ENCODE measurements around the gene SLCO6A1.

The SLCO6A1 gene

GRCh38 chr5:102498271-102499034, at the start of gene SLCO6A1:
Gene SLCO6A1 (minus strand): TSS chr5:102499001. CDS start chr5:102498844, 157 bp downstream.
- Histone ChIP-seq H3K9ac (ENCODE audit: low read length) (no peak within 1 kb of the TSS), H3K27me3 (replicated peaks; ENCODE audit: insufficient read depth, low read length) (no peaks in the 10 kb centered on the region)

GRCh38 chr5:102547141-102548035, 48.6 kb upstream of the SLCO6A1 start:
- Histone ChIP-seq H3K4me3 (ENCODE audit: low read length) (no peak overlapping the region), H3K79me2 (ENCODE audit: low read length) (no peaks in the 10 kb centered on the region), H3K27ac (ENCODE audit: low read length) (no peak overlapping the region), H3K4me2 (ENCODE audit: low read depth, low read length) (no peak overlapping the region), H3K9ac (ENCODE audit: low read length) (no peak overlapping the region), H3K9me3 (replicated peaks; ENCODE audit: insufficient read depth, low read length) (no peaks in the 10 kb centered on the region), H3K36me3 (replicated peaks; ENCODE audit: insufficient read depth, low read length) (no peaks in the 10 kb centered on the region), H3K4me1 (ENCODE audit: low read length) (no peaks in the 10 kb centered on the region), H3F3A (ENCODE audit: insufficient read depth, low read length) (no peaks in the 10 kb centered on the region), H3K27me3 (replicated peaks; ENCODE audit: insufficient read depth, low read length) (no peaks in the 10 kb centered on the region), H3K9me2 (replicated peaks; ENCODE audit: insufficient read depth, low read length) (no peaks in the 10 kb centered on the region), H2AFZ (ENCODE audit: low read length) (no peak overlapping the region), H4K20me1 (ENCODE audit: insufficient read depth, low read length) (no peaks in the 10 kb centered on the region)
- TF ChIP-seq, protein P1, sequence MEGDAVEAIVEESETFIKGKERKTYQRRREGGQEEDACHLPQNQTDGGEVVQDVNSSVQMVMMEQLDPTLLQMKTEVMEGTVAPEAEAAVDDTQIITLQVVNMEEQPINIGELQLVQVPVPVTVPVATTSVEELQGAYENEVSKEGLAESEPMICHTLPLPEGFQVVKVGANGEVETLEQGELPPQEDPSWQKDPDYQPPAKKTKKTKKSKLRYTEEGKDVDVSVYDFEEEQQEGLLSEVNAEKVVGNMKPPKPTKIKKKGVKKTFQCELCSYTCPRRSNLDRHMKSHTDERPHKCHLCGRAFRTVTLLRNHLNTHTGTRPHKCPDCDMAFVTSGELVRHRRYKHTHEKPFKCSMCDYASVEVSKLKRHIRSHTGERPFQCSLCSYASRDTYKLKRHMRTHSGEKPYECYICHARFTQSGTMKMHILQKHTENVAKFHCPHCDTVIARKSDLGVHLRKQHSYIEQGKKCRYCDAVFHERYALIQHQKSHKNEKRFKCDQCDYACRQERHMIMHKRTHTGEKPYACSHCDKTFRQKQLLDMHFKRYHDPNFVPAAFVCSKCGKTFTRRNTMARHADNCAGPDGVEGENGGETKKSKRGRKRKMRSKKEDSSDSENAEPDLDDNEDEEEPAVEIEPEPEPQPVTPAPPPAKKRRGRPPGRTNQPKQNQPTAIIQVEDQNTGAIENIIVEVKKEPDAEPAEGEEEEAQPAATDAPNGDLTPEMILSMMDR (IDR thresholded peaks at IDR 0.05; ENCODE audit: low read length), result no peak
- TF ChIP-seq EZH2phosphoT487 (IDR thresholded peaks at IDR 0.05; ENCODE audit: low read length), result no peak
- no peak for TF ChIP-seq EZH2 (optimal IDR thresholded peaks at IDR 0.05; ENCODE audit: low read depth, low read length)
- no peak for DNase-seq

More at GRCh38 chr5:102498271-102499034, at the start of gene SLCO6A1:
- Histone ChIP-seq H3K4me3 (ENCODE audit: low read length) (no peak within 1 kb of the TSS), H3K79me2 (ENCODE audit: low read length) (no peaks in the 10 kb centered on the region), H3K9me2 (replicated peaks; ENCODE audit: insufficient read depth, low read length) (no peaks in the 10 kb centered on the region), H3K4me1 (ENCODE audit: low read length) (no peaks in the 10 kb centered on the region), H3K9me3 (replicated peaks; ENCODE audit: insufficient read depth, low read length) (no peaks in the 10 kb centered on the region), H4K20me1 (ENCODE audit: insufficient read depth, low read length) (no peaks in the 10 kb centered on the region), H3K4me2 (ENCODE audit: low read depth, low read length) (no peak within 1 kb of the TSS), H2AFZ (ENCODE audit: low read length) (no peak within 1 kb of the TSS), H3K27ac (ENCODE audit: low read length) (no peak within 1 kb of the TSS), H3K36me3 (replicated peaks; ENCODE audit: insufficient read depth, low read length) (no peaks in the 10 kb centered on the region), H3F3A (ENCODE audit: insufficient read depth, low read length) (no peaks in the 10 kb centered on the region)
- no peak for DNase-seq
- TF ChIP-seq EZH2 (optimal IDR thresholded peaks at IDR 0.05; ENCODE audit: low read depth, low read length) (no peak), EZH2phosphoT487 (IDR thresholded peaks at IDR 0.05; ENCODE audit: low read length) (no peak)
- TF ChIP-seq, protein P1 (IDR thresholded peaks at IDR 0.05; ENCODE audit: low read length), result no peak

DNA sequence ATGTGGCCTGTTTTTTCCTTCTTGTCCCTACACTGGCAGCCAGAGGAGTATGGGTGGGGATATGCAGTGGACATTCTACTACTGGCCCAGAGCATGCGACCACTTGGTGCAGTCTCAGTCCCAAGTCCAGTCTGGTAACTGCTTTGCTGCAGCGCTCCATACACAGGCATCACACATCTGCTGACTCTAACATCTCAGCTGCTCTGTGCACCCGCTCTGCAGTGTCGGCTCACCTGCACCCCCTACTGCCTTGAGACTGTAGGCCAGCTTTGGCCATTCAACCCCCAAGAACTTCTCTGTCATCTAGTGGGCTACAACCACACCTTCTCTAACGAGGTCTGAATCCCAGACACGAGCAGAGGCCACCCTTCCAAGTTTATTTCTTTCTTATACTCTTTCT, 46.4 kb upstream of the SLCO6A1 start:
- H3K4me2 ChIP-seq (ENCODE audit: low read depth, low read length), result no peak overlapping the region
- no peaks in the 10 kb centered on the region for H3K9me3 ChIP-seq (replicated peaks; ENCODE audit: insufficient read depth, low read length)
- no peak overlapping the region for H3K9ac ChIP-seq (ENCODE audit: low read length)
- H3K27me3 ChIP-seq (replicated peaks; ENCODE audit: insufficient read depth, low read length), result no peaks in the 10 kb centered on the region
- no peak overlapping the region for H3K4me3 ChIP-seq (ENCODE audit: low read length)
- H3K4me1 ChIP-seq (ENCODE audit: low read length), result no peaks in the 10 kb centered on the region
- peak; percentile 69 for DNase-seq
- H3K79me2 ChIP-seq (ENCODE audit: low read length), result no peaks in the 10 kb centered on the region
- H3F3A ChIP-seq (ENCODE audit: insufficient read depth, low read length), result no peaks in the 10 kb centered on the region
- H3K36me3 ChIP-seq (replicated peaks; ENCODE audit: insufficient read depth, low read length), result no peaks in the 10 kb centered on the region
- no peak overlapping the region for H3K27ac ChIP-seq (ENCODE audit: low read length)
- H2AFZ ChIP-seq (ENCODE audit: low read length), result no peak overlapping the region
- TF ChIP-seq, protein P1 (IDR thresholded peaks at IDR 0.05; ENCODE audit: low read length), result peak; percentile 73
- TF ChIP-seq EZH2phosphoT487 (IDR thresholded peaks at IDR 0.05; ENCODE audit: low read length) (no peak), EZH2 (optimal IDR thresholded peaks at IDR 0.05; ENCODE audit: low read depth, low read length) (no peak)
- H4K20me1 ChIP-seq (ENCODE audit: insufficient read depth, low read length), result no peaks in the 10 kb centered on the region
- H3K9me2 ChIP-seq (replicated peaks; ENCODE audit: insufficient read depth, low read length), result no peaks in the 10 kb centered on the region
